Bronchial epithelial cell (primary cell): Measurements from ENCODE around the gene SH3PXD2B. TPM values are rescaled to one million over a fixed set of nuclear protein-coding genes. Genes with fewer than 3 reads are reported as not detected.

Source experiments
- DNase-seq: peaks from one replicate; pipeline ENCODE4 v3.0.0-alpha.2; 2010; ENCODE audit warnings: low read depth
- FAIRE-seq: peaks from 2 replicates; lab custom pipeline; 2011; peaks lifted over from hg19 to GRCh38; lab: Jason Lieb, UNC
- H3K27me3 ChIP-seq: 2 replicates; pipeline ENCODE4 v1.5.1; 2011; ENCODE audit warnings: low read length; ENCODE audit not compliant: control insufficient read depth, insufficient read depth
- H3K36me3 ChIP-seq: 2 replicates; pipeline ENCODE4 v1.5.1; 2011; ENCODE audit warnings: low read length; ENCODE audit not compliant: control insufficient read depth, insufficient read depth
- H3K4me3 ChIP-seq: 2 replicates; pipeline ENCODE4 v1.5.1; 2011; ENCODE audit warnings: mild to moderate bottlenecking, low read depth, low read length, control low read depth
- CTCF ChIP-seq: IDR thresholded peaks from 2 replicates; pipeline ENCODE4 v1.5.1; 2011; ENCODE audit warnings: mild to moderate bottlenecking, moderate library complexity, low read length, control low read depth, inconsistent platforms; ENCODE audit not compliant: insufficient read depth, severe bottlenecking
- total RNA-seq: library from RNA; depleted of rRNA; stranded (reverse); fragments of >200 nt; gene quantifications from 2 replicates; pipeline ENCODE4 v1.2.1, GENCODE V29; 2014

SH3PXD2B gene
- total RNA-seq, 1 donor from 2014 or later: 10.0 TPM

- no peak for FAIRE-seq
- TF ChIP-seq CTCF: no peak
- H3K27me3 ChIP-seq: peaks cover 5% of the 10 kb centered on the region
- no peak overlapping the region for H3K4me3 ChIP-seq
- no peak for DNase-seq
- H3K36me3 ChIP-seq: no peaks in the 10 kb centered on the region
These were observed 39.1 kb upstream of the SH3PXD2B start for GRCh38 chr5:172493461-172493860.

GRCh38 chr5:172493002-172493401 is 38.7 kb upstream of the SH3PXD2B start:
- no peak for TF ChIP-seq CTCF
- H3K36me3 ChIP-seq: no peaks in the 10 kb centered on the region
- no peak overlapping the region for H3K4me3 ChIP-seq
- FAIRE-seq: no peak
- H3K27me3 ChIP-seq: peaks cover 5% of the 10 kb centered on the region
- no peak for DNase-seq

GRCh38 chr5:172492097-172492840 is 37.9 kb upstream of the SH3PXD2B start:
- no peak for FAIRE-seq
- Histone ChIP-seq H3K4me3 (no peak overlapping the region), H3K36me3 (no peaks in the 10 kb centered on the region), H3K27me3 (peaks cover 5% of the 10 kb centered on the region)
- no peak for DNase-seq
- TF ChIP-seq CTCF: no peak

- DNase-seq (no peak), FAIRE-seq (peak; percentile 28)
- no peak for TF ChIP-seq CTCF
- Histone ChIP-seq H3K36me3 (no peaks in the 10 kb centered on the region), H3K4me3 (no peak overlapping the region), H3K27me3 (peaks cover 5% of the 10 kb centered on the region)
These were observed 37.2 kb upstream of the SH3PXD2B start for GRCh38 chr5:172491481-172491880.

GRCh38 chr5:172490514-172491461 is 36.5 kb upstream of the SH3PXD2B start:
- FAIRE-seq (peak; percentile 40), DNase-seq (peak; percentile 26)
- H3K4me3 ChIP-seq: no peak overlapping the region
- TF ChIP-seq CTCF: no peak
- H3K36me3 ChIP-seq: no peaks in the 10 kb centered on the region
- peaks cover 4% of the 10 kb centered on the region for H3K27me3 ChIP-seq
